Stimulated activated CD4-positive, alpha-beta T cell treated with anti-CD3 and anti-CD28 coated beads, Interleukin-4, amount 100 ng/mL, for 48 hours (primary cell): Measurements from ENCODE around the gene KLHL22.
A peak's percentile ranks its signal among the peaks of the same experiment; 100 is the strongest.

Experiments
- DNase-seq, 2 donors: peaks; one replicate each; pipeline ENCODE4 v3.0.0-alpha.2; 2020; ENCODE audit warnings: low read depth in 2 of 2

Gene KLHL22

DNA sequence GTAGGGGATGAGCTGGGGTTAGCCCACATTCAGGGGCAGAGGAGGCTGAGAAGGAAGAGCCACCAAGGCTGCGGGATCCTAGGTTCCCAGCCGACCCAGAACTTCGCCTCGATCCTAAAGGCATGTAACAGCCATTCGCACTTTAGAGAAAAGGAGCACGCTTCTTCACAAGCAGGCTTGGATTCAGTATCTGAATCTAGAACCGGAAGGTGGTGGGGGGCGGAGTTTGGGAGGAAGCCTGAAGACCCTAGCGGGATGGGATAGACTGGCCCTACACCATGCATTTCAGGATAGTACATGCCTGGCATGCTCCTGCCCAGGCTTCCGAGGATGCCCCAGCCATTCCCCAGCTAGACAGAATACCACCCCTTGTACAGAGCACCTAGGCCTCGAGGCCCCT is 62.4 kb downstream of the KLHL22 start:
- no peak for DNase-seq

- no peak for DNase-seq
These were observed 63.3 kb downstream of the KLHL22 start for GRCh38 chr22:20432244-20432686.

- DNase-seq, result no peak
These were observed 63.9 kb downstream of the KLHL22 start for GRCh38 chr22:20431511-20432192.

DNA sequence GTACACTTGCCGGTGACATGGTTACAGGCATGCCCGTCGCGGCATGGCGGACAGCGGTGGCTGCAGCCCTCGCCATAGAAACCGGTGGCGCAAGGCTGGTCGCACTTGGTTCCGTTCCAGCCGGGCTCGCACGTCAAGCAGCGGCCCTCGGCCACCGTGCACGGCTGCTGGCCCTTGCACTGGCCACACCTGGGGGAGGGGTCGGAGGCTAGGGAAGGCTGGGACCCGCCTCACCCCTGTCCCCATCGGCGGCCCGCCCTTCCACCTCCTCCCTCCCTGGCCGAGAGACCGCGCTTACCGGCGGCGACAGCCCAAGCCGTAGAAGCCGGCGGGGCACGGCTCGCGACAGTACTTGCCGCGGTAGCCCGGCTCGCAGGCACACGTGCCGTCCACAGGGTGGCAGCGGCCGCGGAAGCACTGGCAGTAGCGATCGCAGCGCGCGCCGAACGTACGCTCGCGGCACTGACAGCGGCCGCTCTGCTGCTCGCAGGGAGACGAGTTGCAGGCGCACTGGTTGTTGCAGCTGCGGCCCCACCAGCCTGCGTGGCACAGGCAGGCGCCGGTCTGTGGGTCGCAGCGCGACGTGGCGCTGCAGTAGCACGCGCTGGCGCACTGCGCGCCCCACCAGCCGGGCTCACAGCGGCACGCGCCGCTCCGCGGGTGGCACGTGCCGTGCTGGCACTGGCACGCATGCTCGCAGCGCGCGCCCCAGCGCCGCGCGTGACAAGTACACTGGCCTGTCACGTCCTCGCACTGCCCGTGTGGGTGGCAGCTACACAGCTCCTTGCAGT is 64.7 kb downstream of the KLHL22 start:
- peak; percentile 55 to 56 for DNase-seq

- no peak for DNase-seq
These were observed 65.4 kb downstream of the KLHL22 start for GRCh38 chr22:20430101-20430719.

GRCh38 chr22:20429254-20430100 is 66.1 kb downstream of the KLHL22 start:
- DNase-seq, result peak; percentile 72 to 75

DNA sequence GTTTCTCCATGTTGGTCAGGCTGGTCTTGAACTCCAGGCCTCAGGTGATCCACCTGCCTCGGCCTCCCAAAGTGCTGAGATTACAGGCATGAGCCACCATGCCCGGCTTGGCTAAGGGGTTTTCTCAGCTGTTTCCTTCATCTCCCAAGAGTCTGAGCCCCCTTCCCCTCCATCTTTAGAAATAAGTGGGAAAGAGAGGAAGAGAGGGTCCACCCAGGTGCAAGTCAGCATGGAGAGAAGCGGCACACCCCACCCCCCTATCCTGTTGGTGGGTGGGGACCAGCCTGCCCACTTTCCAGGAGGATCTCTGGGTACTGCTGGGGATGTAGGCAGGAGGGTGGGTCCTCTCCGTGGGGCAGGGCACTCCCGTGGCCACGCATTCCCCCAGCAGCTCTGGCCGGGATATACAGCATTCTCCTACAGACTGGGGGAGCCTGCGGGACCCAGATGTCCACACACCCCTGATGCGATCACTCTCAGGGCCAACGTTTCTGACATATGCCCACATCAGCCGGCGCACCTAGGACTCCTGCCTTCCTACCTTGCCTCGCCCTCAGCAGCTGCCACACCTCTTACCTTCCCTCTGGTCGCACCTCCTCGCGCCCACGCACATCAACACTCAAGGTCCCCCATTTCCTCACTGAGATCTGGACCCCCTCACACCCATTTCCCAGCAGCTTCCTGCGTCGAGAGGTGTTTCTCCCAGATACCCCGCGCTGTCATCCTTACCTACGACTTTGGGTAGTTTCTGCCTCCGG is 66.9 kb downstream of the KLHL22 start:
- no peak for DNase-seq

DNA sequence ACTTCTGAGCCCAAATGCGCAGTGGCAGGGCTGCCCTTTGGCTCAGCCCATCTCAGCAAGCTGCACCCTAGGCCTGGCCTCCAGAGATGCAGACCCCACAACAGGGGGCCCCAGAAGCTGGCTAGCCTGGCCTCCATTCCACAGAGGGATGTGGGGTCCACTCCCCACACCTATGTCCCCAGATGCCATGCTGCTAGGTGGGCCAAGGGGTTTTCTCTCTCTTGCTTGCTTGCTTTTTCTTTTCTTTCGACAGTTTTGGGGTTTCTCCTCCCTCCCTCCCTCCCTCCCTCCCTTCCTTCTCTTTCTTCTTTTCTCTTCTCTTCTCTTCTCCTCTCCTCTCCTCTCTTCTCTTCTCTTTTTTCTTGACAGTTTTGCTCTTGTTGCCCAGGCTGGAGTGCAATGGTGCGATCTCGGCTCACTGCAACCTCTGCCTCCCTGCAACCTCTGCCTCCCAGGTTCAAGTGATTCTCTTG is 67.6 kb downstream of the KLHL22 start:
- no peak for DNase-seq

- DNase-seq, result no peak
These were observed 68.3 kb downstream of the KLHL22 start for GRCh38 chr22:20427104-20427944.

- no peak for DNase-seq
These were observed 69.4 kb downstream of the KLHL22 start for GRCh38 chr22:20426259-20426615.

DNA sequence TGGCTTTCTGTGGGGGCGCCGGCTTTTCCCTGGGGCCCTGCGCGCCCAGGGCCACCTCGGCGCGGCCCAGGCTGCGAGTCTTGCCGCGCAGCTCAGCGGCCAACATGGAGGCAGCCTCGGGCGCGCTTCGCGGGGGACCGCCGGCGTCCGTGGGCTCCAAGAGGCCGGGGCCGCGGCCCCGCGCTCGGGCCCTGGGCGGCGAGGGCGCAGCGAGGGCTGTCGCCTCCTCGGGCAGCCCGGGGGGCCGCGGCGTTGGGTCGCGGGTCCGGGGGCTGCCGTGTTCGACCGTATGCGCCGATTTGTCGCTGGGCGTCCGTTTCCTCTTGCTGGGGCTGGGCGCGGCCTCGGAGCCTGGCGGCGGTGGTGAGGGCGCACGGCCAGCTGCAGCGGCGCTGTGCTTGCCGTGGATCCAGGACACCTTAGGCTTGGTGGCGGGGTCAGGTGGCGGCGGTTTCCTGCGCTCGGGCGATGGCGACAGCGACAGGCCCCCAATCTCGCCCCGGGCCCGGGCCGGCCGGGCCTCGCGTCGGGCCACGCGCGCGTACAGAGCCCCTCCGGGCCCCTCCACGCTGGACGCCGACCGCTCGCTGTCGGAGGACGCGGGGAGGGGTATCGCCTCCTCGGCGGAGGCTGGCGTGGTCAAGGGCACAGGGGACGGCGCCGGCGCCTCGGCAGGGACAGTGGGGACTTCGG is 69.9 kb downstream of the KLHL22 start:
- no peak for DNase-seq

DNA sequence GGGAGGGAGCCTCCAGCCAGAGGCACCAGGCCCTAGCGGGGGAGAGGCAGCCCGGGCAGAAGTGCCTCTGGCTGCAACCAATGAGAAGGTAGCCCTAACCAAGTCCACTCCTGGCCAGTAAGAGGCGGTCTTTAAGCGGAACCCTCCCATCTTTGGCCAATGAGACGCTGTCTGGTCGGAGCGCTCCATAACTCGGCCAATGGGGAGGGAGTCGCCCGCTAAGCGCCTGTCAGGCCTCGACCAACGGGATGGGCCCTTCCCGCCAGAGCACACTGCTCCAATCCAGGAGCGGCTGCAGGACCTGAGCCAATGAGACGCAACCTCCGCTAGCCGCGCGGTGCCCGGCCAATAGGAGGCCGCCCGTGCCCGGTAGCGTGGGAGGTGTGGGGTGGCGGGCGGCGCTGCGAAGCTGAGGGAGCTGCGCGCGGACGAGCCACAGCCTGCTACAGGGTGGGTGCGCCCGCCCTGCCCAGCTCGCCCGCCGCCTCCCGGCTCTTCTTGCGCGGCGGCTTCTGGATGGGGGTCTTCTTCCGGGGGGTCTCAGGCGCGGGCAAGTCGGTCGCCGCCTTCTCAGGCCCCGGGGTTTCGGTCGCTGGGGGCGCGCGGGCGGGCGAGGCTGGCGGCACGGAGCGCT is 70.5 kb downstream of the KLHL22 start:
- DNase-seq, result no peak

- DNase-seq, result no peak
These were observed 71.0 kb downstream of the KLHL22 start for GRCh38 chr22:20424568-20424931.

- no peak for DNase-seq
These were observed 71.6 kb downstream of the KLHL22 start for GRCh38 chr22:20423906-20424551.

- DNase-seq, result no peak
These were observed 72.3 kb downstream of the KLHL22 start for GRCh38 chr22:20423008-20423905.

DNA sequence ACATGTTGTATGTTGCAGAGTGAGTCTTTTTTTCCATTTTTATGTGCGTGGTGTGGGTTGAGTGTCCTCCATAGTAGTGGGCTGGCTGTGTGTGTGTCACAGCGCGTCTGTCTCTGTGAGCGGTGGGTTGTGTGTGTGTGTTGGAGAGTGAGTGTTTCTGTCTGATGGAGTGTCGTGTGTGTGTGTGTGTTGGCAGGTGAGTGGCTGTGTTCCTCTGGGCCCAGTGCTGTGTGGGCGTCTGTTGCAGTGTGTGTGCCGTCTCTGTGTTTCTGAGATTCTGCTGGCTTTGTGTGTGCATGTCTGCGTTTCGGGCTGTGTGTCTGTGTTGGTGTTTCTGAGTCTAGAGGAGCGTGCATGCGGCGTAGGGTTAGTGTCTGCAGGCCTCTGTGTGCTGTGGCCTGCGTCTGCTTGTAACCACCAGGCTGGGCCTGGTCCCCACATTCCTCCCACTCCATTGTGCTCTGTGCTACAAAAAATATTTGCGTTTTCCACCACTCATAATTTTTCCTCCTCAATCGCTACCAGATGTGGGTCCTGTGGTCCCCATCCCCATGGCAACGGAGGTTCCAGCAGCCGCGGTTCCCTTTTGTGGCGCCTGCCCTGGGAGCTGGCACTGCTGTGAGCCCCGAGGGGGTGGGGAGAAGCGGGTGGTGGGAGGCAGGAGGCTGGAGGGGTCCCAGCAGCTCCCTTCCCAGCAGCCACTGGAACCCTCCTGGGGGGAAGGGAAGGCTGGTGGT is 73.2 kb downstream of the KLHL22 start:
- DNase-seq, result no peak

DNA sequence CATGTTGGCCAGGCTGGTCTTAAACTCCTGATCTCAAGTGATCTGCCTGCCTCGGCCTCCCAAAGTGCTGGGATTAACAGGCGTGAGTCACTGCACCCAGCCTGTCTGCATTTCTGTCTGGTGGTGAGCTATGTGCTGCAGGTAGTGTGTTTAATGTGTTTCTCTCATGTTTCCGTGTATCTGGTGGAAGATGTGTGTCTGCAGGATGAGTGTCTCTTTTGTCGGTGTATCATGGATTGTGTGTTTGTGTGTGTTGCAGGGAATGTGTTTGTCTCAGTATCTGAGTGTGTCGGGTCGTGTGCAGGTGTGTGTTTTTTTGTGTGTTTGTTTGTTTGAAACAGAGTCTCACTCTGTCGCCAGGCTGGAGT is 74.1 kb downstream of the KLHL22 start:
- no peak for DNase-seq
